H1 (cell line): ENCODE data around the gene FOXK1. TPM values are rescaled to one million over a fixed set of nuclear protein-coding genes. Genes with fewer than 3 reads are reported as not detected.

Experiments used
- RAD21 ChIP-seq, 2 experiments: IDR thresholded peaks in 1 of 2; conservative IDR thresholded peaks in 1 of 2; 2 replicates each; pipeline ENCODE4 v1.6.1; 2011; ENCODE audit warnings: low read depth in 2 of 2, low read length in 2 of 2, improper control_type of control experiment in 1 of 2, inconsistent platforms in 1 of 2, mild to moderate bottlenecking in 1 of 2, moderate library complexity in 1 of 2
- polyA plus RNA-seq, 7 experiments: library from polyadenylated mRNA; depleted of rRNA in 3 of 7; stranded (reverse) in 5 of 7; unstranded in 2 of 7; fragments of >200 nt in 5 of 7; fragments of 200-250 nt in 2 of 7; gene quantifications; 1 replicate in 5 of 7; 2 replicates in 1 of 7; 4 replicates in 1 of 7; pipeline versions ENCODE4 v1.2.1 to v1.2.3, GENCODE V29; 2011 to 2013; ENCODE audit warnings: missing spikeins in 2 of 7, mixed read lengths in 2 of 7
- total RNA-seq: library from RNA; stranded (reverse); fragmentation: NEBNext Ultra II Directional; extraction: Animal tissue kit (Norgen Biotek cat#: 25700); gene quantifications from 2 replicates; pipeline ENCODE4 v1.2.1, GENCODE V29; 2021

FOXK1 gene
- total and polyA plus RNA-seq, 2 of the 8 experiments (the other 6 are each of a cell fraction or from before 2014, with no cell fraction given): 2.0 to 8.5 TPM

DNA sequence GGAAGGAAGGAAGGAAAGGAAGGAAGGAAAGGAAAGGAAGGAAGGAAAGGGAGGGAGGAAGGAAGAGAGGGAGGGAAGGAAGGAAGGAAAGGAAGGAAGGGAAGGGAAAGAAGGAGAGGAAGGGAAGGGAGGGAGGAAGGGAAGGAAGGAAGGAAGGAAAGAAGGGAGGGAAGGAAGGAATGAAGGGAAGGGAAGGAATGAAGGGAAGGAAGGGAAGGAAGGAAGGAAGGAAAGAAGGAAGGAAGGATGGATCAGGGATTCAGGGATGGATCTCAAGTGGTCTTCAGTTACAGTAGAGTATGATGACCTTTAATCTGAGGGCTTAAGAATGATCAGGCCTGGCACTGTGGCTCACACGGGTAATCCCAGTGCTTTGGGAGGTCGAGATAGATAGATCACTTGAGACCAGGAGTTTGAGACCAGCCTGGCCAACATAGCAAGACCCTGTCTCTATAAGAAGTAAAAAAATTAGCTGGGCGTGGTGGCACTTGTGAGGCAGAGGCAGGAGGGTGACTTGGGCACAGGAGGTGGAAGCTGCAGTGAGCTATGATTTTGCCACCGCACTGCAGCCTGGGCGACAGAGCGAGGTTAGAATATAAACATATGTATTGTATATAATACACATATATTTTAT, 760 bp upstream of the FOXK1 start (continued):
- TF ChIP-seq RAD21 (IDR thresholded peaks at IDR 0.05 in 1 of 2, conservative IDR thresholded peaks at IDR 0.05 in 1 of 2; ENCODE audit: low read depth in 2 of 2, low read length in 2 of 2): no peak
